C4-2B (cell line): Measurements from ENCODE around the gene COBL.

Experiments
- H3K27ac ChIP-seq: fragments of 450-650 bp; 2 replicates; pipeline ENCODE4 v1.5.1; 2017
- CTCF ChIP-seq: fragments of 450-650 bp; conservative IDR thresholded peaks from 2 replicates; pipeline ENCODE4 v1.5.1; 2017; ENCODE audit warnings: mild to moderate bottlenecking
- ZFX ChIP-seq: fragments of 450-650 bp; IDR thresholded peaks from 2 replicates; pipeline ENCODE4 v1.6.1; 2017

Gene COBL

GRCh38 chr7:51022821-51023220 lies 293.8 kb downstream of the COBL start:
- no peak overlapping the region for H3K27ac ChIP-seq
- TF ChIP-seq CTCF (no peak), ZFX (no peak)

- no peak overlapping the region for H3K27ac ChIP-seq
- no peak for TF ChIP-seq CTCF
These were observed 294.6 kb downstream of the COBL start for GRCh38 chr7:51021906-51022570.

- no peak overlapping the region for H3K27ac ChIP-seq
- no peak for TF ChIP-seq CTCF
These were observed 295.7 kb downstream of the COBL start for GRCh38 chr7:51020944-51021343.

- no peak for TF ChIP-seq ZFX
- TF ChIP-seq CTCF = no peak
- H3K27ac ChIP-seq = no peak overlapping the region
These were observed 296.4 kb downstream of the COBL start for GRCh38 chr7:51019891-51020870.

- TF ChIP-seq ZFX (no peak), CTCF (no peak)
- H3K27ac ChIP-seq = no peak overlapping the region
These were observed 297.3 kb downstream of the COBL start for GRCh38 chr7:51019191-51019844.

GRCh38 chr7:51017576-51018535 lies 298.8 kb downstream of the COBL start:
- TF ChIP-seq CTCF (no peak), ZFX (no peak)
- no peak overlapping the region for H3K27ac ChIP-seq
